Fibroblast of lung (primary cell): Measurements from ENCODE around the gene PPP1R26. TPM values are rescaled to one million over a fixed set of nuclear protein-coding genes. Genes with fewer than 3 reads are reported as not detected.

Source experiments
- DNase-seq, 2 donors: peaks; one replicate each; pipeline versions ENCODE4 v3.0.0 to v3.0.0-alpha.2; 2010; ENCODE audit warnings: low read depth in 2 of 2
- H2AFZ ChIP-seq: 2 replicates; pipeline ENCODE4 v1.5.1; 2012; ENCODE audit warnings: low read length, control low read depth, inconsistent platforms
- H3K27ac ChIP-seq: 2 replicates; pipeline ENCODE4 v1.5.1; 2011; ENCODE audit warnings: low read length, control low read depth; ENCODE audit not compliant: insufficient read depth
- H3K27me3 ChIP-seq: 2 replicates; pipeline ENCODE4 v1.5.1; 2011; ENCODE audit warnings: mild to moderate bottlenecking, low read length; ENCODE audit not compliant: control insufficient read depth, insufficient read depth
- H3K36me3 ChIP-seq: 2 replicates; pipeline ENCODE4 v1.5.1; 2011; ENCODE audit warnings: low read length; ENCODE audit not compliant: control insufficient read depth, insufficient read depth
- H3K4me1 ChIP-seq: 2 replicates; pipeline ENCODE4 v1.5.1; 2011; ENCODE audit warnings: low read length; ENCODE audit not compliant: control insufficient read depth, insufficient read depth; ENCODE audit errors: extremely low read depth
- H3K4me2 ChIP-seq: 2 replicates; pipeline ENCODE4 v1.5.1; 2011; ENCODE audit warnings: low read length, control low read depth; ENCODE audit not compliant: insufficient read depth; ENCODE audit errors: extremely low read depth
- H3K4me3 ChIP-seq, 4 experiments: fragments of 200-600 bp in 1 of 4; sonication (generic) in 1 of 4; replicated peaks in 1 of 4; 2 replicates each; pipeline ENCODE4 v1.5.1; 2011 to 2016; ENCODE audit warnings: low read length in 4 of 4, low read depth in 3 of 4, mild to moderate bottlenecking in 3 of 4, control low read depth in 2 of 4, inconsistent platforms in 1 of 4, mixed read lengths in 1 of 4; ENCODE audit not compliant: insufficient read depth in 1 of 4; ENCODE audit errors: control extremely low read depth in 1 of 4
- H3K79me2 ChIP-seq: 2 replicates; pipeline ENCODE4 v1.5.1; 2012; ENCODE audit warnings: mild to moderate bottlenecking, low read length, inconsistent platforms; ENCODE audit not compliant: control insufficient read depth, insufficient read depth
- H3K9ac ChIP-seq: 2 replicates; pipeline ENCODE4 v1.5.1; 2011; ENCODE audit warnings: mild to moderate bottlenecking, low read length, control low read depth; ENCODE audit not compliant: insufficient read depth
- H3K9me3 ChIP-seq: 2 replicates; pipeline ENCODE4 v1.5.1; 2012; ENCODE audit warnings: low read depth, low read length; ENCODE audit not compliant: control insufficient read depth, insufficient read depth
- H4K20me1 ChIP-seq: 2 replicates; pipeline ENCODE4 v1.5.1; 2011; ENCODE audit warnings: low read length; ENCODE audit not compliant: control insufficient read depth, insufficient read depth; ENCODE audit errors: extremely low read depth
- EZH2 ChIP-seq: IDR thresholded peaks from 2 replicates; pipeline ENCODE4 v1.5.1; 2012; ENCODE audit warnings: low read length, control low read depth, mild to moderate bottlenecking; ENCODE audit errors: missing control alignments
- polyA plus RNA-seq, 2 donors: library from polyadenylated mRNA; depleted of rRNA in 1 of 2; stranded (reverse) in 1 of 2; unstranded in 1 of 2; fragments of >200 nt; gene quantifications; 2 replicates each; pipeline ENCODE4 v1.2.1, GENCODE V29; 2011 to 2012; ENCODE audit warnings: missing spikeins in 1 of 2
- total RNA-seq: library from RNA; depleted of rRNA; stranded (reverse); fragments of >200 nt; gene quantifications from 2 replicates; pipeline ENCODE4 v1.2.1, GENCODE V29; 2014
- TF ChIP-seq, protein P1 (sequence below), 2 donors: IDR thresholded peaks in 1 of 2; conservative IDR thresholded peaks in 1 of 2; 1 replicate in 1 of 2; 2 replicates in 1 of 2; pipeline ENCODE4 v1.5.1; 2011 to 2012; ENCODE audit warnings: low read length in 2 of 2, control low read depth in 1 of 2, inconsistent platforms in 1 of 2, low read depth in 1 of 2, mild to moderate bottlenecking in 1 of 2

The PPP1R26 gene
- total and polyA plus RNA-seq, 2 donors (not counting 1 experiment from before 2014, with no cell fraction given) = 2.9 to 8.9 TPM

DNA sequence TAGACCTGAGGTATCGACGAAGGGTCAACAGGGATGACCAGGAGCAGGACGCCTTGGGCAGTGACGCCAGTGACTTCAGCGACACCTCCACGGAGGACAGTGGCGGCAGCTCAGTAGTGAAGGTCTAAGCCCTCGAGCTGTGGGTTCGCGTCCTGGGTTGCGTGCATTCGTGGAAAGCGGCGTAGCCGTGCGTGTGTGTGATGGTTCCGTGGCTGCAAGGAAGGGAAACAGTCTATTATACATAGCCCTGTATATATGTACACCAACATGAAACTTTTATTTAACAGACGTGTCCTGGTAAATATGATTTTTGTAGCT is 8.4 kb downstream of the PPP1R26 start:
- H4K20me1 ChIP-seq = no peaks in the 10 kb centered on the region
- H3K4me2 ChIP-seq = no peak overlapping the region
- no peak for DNase-seq
- H3K27me3 ChIP-seq = no peaks in the 10 kb centered on the region
- no peak overlapping the region for H3K9ac ChIP-seq
- TF ChIP-seq, protein P1, sequence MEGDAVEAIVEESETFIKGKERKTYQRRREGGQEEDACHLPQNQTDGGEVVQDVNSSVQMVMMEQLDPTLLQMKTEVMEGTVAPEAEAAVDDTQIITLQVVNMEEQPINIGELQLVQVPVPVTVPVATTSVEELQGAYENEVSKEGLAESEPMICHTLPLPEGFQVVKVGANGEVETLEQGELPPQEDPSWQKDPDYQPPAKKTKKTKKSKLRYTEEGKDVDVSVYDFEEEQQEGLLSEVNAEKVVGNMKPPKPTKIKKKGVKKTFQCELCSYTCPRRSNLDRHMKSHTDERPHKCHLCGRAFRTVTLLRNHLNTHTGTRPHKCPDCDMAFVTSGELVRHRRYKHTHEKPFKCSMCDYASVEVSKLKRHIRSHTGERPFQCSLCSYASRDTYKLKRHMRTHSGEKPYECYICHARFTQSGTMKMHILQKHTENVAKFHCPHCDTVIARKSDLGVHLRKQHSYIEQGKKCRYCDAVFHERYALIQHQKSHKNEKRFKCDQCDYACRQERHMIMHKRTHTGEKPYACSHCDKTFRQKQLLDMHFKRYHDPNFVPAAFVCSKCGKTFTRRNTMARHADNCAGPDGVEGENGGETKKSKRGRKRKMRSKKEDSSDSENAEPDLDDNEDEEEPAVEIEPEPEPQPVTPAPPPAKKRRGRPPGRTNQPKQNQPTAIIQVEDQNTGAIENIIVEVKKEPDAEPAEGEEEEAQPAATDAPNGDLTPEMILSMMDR (conservative IDR thresholded peaks at IDR 0.05 in 1 of 2, IDR thresholded peaks at IDR 0.05 in 1 of 2; ENCODE audit: low read depth in 1 of 2, low read length in 2 of 2) = no peak
- TF ChIP-seq EZH2 = no peak
- H3K4me3 ChIP-seq = no peak overlapping the region
- H3K27ac ChIP-seq = no peak overlapping the region
- no peaks in the 10 kb centered on the region for H3K9me3 ChIP-seq
- H3K79me2 ChIP-seq = no peaks in the 10 kb centered on the region
- no peaks in the 10 kb centered on the region for H3K4me1 ChIP-seq
- H3K36me3 ChIP-seq = peaks cover 3% of the 10 kb centered on the region
- no peak overlapping the region for H2AFZ ChIP-seq

GRCh38 chr9:135488527-135488926 is 8.9 kb downstream of the PPP1R26 start:
- Histone ChIP-seq H3K4me3 (no peak overlapping the region), H3K4me1 (no peaks in the 10 kb centered on the region), H3K79me2 (no peaks in the 10 kb centered on the region), H3K27ac (no peak overlapping the region), H4K20me1 (no peaks in the 10 kb centered on the region), H3K9ac (no peak overlapping the region), H3K4me2 (no peak overlapping the region), H2AFZ (no peak overlapping the region), H3K27me3 (no peaks in the 10 kb centered on the region), H3K9me3 (no peaks in the 10 kb centered on the region), H3K36me3 (peaks cover 3% of the 10 kb centered on the region)
- TF ChIP-seq, protein P1 (conservative IDR thresholded peaks at IDR 0.05 in 1 of 2, IDR thresholded peaks at IDR 0.05 in 1 of 2; ENCODE audit: low read depth in 1 of 2, low read length in 2 of 2) = no peak
- DNase-seq = no peak

GRCh38 chr9:135489188-135489906 is 9.8 kb downstream of the PPP1R26 start:
- no peak for DNase-seq
- Histone ChIP-seq H3K79me2 (no peaks in the 10 kb centered on the region), H3K36me3 (peaks cover 3% of the 10 kb centered on the region), H2AFZ (no peak overlapping the region), H3K4me1 (no peaks in the 10 kb centered on the region), H3K27ac (no peak overlapping the region), H3K9me3 (no peaks in the 10 kb centered on the region), H3K4me2 (no peak overlapping the region), H4K20me1 (no peaks in the 10 kb centered on the region), H3K4me3 (no peak overlapping the region), H3K27me3 (no peaks in the 10 kb centered on the region), H3K9ac (no peak overlapping the region)
- TF ChIP-seq, protein P1 (conservative IDR thresholded peaks at IDR 0.05 in 1 of 2, IDR thresholded peaks at IDR 0.05 in 1 of 2; ENCODE audit: low read depth in 1 of 2, low read length in 2 of 2) = no peak
- TF ChIP-seq EZH2 = no peak
